Heart left ventricle (tissue), 13 donors: ENCODE data around the gene UBA5.

ENCODE experiments used
- POLR2A ChIP-seq, 2 donors: fragments of 450-650 bp; IDR thresholded peaks; one replicate each; pipeline ENCODE4 v1.6.1; 2017; ENCODE audit warnings: antibody characterized with exemption in 2 of 2, mild to moderate bottlenecking in 2 of 2, moderate library complexity in 2 of 2
- TF ChIP-seq, protein P1 (sequence below), 12 donors: fragments of 200-600 bp; sonication (generic) in 4 of 12; IDR thresholded peaks; one replicate each; pipeline versions ENCODE4 v1.5.0 to v1.8.0; 2018 to 2022; ENCODE audit warnings: antibody characterized with exemption in 12 of 12, mild to moderate bottlenecking in 5 of 12
- donor health status: ischemic (EF 13 %, LVEDD 7.1; RV severe dilation, severe dysfunction).
- donor health status: DM: no; HTN: yes; CAD: no.
- donor health status: DM: no; HTN: no; CAD: no.
- donor health status: ischemic (EF 25% LVEDD 6.9; RV normal size, moderate dysfunction).
- donor health status: ischemic (EF 25% LVEDD 5.7; RV mildly dilated, moderate dysfunction).
- donor health status: ischemic (EF 35%, LVEDD 5.7; RV mildly dilated, moderate dysfunction).
- donor health status: nonischemic (EF 11% LVEDD 7.7; RV severe dilation, severe dysfunction).
- donor health status: DM: yes; HTN: yes; CAD: no.
- donor health status: PGD.
- donor health status: ischemic (EF 29% LVEDD 5.4; RV normal size, mild dysfunction).
- donor health status: nonischemic (EF 23%, LVEDD 6.1; RV moderate dilation, normal function).

DNA sequence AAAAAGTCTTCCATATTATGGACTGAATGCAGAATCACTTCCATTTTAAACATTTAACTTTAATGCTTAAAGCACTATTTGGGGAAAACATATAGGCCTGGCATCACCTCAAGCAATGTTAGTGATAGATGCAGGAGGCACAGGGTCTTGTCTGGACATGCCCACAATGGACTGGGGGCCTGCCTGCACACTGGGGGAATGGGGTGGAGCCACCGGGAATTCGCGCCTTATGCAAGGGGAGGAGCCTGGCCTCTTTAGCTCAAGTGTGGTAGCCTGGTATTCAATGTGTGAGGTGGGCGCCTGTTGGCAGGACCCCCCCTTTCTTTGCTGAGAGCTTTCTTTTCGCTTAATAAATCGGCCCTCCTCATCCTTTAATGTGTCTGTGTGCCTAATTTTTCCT, 33.2 kb upstream of the UBA5 start:
- TF ChIP-seq, protein P1, sequence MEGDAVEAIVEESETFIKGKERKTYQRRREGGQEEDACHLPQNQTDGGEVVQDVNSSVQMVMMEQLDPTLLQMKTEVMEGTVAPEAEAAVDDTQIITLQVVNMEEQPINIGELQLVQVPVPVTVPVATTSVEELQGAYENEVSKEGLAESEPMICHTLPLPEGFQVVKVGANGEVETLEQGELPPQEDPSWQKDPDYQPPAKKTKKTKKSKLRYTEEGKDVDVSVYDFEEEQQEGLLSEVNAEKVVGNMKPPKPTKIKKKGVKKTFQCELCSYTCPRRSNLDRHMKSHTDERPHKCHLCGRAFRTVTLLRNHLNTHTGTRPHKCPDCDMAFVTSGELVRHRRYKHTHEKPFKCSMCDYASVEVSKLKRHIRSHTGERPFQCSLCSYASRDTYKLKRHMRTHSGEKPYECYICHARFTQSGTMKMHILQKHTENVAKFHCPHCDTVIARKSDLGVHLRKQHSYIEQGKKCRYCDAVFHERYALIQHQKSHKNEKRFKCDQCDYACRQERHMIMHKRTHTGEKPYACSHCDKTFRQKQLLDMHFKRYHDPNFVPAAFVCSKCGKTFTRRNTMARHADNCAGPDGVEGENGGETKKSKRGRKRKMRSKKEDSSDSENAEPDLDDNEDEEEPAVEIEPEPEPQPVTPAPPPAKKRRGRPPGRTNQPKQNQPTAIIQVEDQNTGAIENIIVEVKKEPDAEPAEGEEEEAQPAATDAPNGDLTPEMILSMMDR (IDR thresholded peaks at IDR 0.05), result no peak
- no peak for TF ChIP-seq POLR2A (IDR thresholded peaks at IDR 0.05)
